ENCODE results near the gene BOD1L1.

BOD1L1 gene
- total RNA-seq, result 213 to 285 reads per million in 2 experiments

GRCh38 chr4:13627606-13628311 lies at the start of gene BOD1L1:
Gene BOD1L1, minus strand, starts transcription at chr4:13627725. Its CDS starts 138 bp downstream, at chr4:13627587.
- DNase-seq (ENCODE audit: low read depth), result peak; percentile 57

DNA sequence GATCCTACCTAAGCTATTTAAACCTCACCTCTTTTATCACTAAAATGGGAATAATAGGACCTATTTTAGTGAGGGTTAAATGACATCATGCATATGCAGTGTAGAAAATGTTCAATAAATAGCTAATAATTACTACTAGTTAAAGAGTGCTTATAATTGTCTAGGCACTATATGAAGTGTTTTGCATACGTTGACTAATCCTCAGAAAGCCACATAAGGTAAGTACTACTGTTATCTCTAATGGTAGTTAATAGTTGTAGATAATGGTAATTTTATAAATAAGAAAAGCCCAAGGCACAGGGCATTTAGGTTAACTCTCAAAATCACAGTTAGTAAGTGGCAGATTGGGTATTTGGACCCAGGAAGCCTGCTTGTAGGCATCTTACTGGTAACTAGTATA lies 47.4 kb upstream of the BOD1L1 start:
- DNase-seq (ENCODE audit: low read depth), result no peak

DNA sequence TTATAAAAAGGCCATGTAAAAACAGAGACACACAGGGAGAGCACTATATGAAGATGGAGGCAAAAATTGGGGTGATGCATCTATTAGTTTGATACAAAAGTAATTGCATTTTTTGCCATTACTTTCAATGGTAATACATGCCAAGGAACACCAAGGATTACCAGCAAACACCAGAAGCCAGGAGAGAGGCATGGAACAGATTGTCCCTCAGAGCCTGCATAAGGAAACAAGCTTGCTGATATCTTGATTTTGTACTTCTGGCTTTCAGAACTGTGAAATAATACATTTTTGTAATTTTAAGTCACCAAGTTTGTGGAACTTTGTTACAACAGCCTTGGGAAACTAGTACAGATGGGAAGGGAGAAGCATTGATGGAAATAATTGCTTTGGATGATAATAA lies 45.6 kb upstream of the BOD1L1 start:
- no peak for DNase-seq (ENCODE audit: low read depth)

DNA sequence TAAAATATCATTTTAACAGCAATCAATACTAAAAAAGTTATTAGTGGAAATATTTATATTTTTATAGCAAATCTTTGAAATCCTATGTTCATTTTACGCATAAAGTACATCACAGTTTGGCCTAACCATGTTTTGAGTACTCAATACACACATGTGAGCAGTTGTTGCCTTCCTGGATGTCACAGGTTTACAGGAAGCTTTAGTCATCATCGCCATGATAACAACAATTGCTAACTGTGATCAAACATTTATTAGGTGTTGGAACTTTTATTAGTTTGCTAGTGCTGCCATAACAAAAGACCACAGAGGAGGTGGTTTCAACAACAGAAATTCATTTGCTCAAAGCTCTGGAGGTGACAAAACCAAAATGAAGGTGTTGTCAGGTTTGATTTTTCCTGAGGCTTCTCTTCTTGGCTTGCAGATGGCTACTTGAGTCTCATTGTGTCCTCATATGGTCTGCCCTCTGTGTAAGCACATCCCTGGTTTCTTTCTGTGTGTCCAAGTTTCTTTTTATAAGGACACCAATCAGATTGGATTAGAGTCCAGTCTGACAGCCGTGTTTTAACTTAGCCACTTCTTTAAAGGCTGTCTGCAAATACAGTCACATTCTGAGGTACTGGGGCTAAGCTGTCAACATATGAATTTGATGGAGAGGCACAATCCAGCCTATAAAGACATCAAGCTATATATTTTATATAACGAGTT lies 43.1 kb upstream of the BOD1L1 start:
- DNase-seq (ENCODE audit: low read depth), result no peak

DNA sequence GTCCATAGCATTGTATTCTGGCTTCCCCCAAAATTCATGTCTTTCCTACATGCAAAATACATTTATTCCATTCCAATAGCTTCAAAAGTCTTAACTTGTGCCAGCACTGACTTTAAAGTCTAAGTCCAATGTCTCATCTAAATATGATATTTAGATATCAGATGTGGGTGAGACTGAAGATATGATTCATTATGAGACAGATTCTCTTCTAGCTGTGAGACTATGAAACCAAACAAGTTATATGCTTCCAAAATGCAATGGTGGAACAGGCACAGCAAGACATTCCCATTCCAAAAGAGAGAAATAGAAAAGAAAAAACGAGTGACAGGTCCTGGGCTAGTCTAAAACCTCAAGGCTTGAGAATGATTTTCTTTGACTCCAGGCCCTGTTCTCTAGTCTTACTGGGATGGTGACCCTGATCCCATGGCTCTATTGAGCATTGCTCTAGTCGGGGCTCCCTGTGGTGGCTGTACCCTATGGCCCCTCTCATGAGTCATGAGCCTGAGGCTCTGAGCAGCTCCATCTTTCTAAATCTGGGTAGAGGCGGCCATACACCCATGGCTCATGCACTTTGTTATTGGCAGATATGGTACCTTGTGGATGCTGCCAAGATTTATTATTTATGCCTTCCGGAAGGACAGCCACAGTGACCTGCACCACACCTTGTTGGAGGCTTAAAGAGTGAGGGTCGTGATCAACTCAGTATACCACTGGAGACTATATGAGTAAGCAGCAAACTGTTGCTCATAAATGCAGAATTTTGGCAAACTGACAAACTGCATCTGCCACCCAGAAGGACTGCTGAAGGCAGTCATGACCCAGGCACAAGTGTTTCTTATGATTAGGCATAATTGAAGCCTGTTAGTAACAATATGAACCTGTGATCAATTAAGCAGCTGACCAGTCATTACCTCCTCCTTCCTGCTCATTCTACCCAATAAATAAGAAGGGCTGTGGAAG lies 38.5 kb upstream of the BOD1L1 start:
- DNase-seq (ENCODE audit: low read depth), result no peak

GRCh38 chr4:13659341-13660070 lies 32.0 kb upstream of the BOD1L1 start:
- DNase-seq (ENCODE audit: low read depth), result no peak

GRCh38 chr4:13656569-13657405 lies 29.3 kb upstream of the BOD1L1 start:
- DNase-seq (ENCODE audit: low read depth), result peak; percentile 26

- DNase-seq (ENCODE audit: low read depth), result peak; percentile 55
Observed at GRCh38 chr4:13654162-13654797, 26.8 kb upstream of the BOD1L1 start.

- DNase-seq (ENCODE audit: low read depth), result no peak
Observed at GRCh38 chr4:13653766-13654161, 26.2 kb upstream of the BOD1L1 start.

- DNase-seq (ENCODE audit: low read depth), result no peak
Observed at GRCh38 chr4:13647031-13647430, 19.5 kb upstream of the BOD1L1 start.

DNA sequence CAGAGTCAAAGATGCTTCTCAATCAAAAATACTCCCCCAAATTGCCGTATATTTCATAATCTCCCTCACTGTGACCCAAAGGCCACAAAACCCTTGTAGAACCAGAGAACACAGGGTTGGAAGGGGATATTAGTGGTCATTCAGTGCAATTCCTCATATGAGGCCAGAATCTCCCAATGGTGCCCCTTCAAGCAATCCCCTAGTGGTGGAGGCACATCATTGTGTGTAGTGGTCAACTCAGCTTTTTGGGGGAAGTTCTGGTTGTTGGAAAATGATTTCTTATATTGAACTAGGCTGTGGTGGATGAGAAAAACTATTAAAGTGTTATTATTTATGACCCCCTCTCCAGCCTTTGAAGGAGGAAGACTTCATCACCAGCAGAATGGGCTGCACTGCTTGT lies 17.6 kb upstream of the BOD1L1 start:
- DNase-seq (ENCODE audit: low read depth), result no peak

DNA sequence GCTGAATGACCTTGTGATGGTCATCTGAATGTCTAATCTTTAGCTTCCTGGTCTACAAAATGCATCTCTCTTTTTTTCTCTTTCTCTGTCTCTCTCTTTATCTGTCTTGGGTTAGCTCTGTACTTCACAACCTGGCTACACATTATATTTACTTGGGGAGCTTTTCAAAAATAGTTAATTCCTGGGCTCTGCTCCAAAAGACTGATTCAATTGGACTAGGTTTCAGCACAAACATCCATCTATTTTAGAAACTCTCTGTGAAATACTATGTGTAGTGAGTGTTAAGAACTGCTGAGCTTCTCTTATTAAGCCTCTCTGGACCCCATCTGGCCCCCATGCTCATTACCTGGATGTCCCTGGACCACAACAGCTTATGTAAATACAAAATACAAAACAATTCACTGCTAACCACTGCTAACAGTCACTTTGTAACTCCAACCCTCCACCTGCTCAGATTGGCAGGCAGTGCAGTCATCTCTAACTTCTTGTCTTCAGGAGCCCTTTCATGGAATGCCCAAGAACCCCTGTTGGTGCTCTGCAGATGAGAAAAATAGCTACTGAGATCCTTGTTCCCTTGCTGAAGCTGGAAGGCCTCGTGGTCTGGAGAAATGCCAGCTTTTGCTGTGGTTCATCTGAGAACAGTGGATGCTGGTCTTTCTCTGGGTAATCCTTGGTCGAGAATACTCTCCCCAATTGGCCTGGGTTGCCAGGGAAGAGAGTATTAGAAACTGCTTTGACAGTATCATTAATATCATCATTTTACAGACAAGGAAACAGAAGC lies 14.8 kb upstream of the BOD1L1 start:
- no peak for DNase-seq (ENCODE audit: low read depth)

- DNase-seq (ENCODE audit: low read depth), result no peak
Observed at GRCh38 chr4:13641084-13641483, 13.6 kb upstream of the BOD1L1 start.

- no peak for DNase-seq (ENCODE audit: low read depth)
Observed at GRCh38 chr4:13640149-13640940, 12.8 kb upstream of the BOD1L1 start.

- DNase-seq (ENCODE audit: low read depth), result no peak
Observed at GRCh38 chr4:13635286-13635799, 7.8 kb upstream of the BOD1L1 start.

- DNase-seq (ENCODE audit: low read depth), result no peak
Observed at GRCh38 chr4:13633671-13634070, 6.1 kb upstream of the BOD1L1 start.

DNA sequence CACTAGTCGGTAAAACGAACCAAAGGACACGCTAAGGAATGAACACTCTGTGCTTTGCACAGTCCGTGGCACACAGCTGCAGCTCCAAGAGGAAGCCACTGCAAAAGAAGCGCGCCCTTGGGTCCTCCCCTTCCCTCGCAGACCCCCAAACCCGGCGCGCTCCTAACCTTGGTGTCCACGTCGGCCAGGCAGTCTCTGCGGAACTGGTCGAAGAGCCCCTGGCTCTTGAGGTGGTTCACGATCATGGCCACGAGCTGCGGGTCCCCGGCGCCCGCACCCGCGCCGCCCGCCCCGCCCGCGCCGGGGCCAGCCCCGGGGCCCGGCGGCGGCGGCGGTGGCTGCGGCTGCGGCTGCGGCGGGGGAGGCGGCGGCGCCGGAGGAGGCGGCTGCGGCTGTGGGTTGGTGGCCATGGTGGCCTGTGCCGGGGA lies 333 bp downstream of the BOD1L1 start:
- peak; percentile 16 for DNase-seq (ENCODE audit: low read depth)

DNA sequence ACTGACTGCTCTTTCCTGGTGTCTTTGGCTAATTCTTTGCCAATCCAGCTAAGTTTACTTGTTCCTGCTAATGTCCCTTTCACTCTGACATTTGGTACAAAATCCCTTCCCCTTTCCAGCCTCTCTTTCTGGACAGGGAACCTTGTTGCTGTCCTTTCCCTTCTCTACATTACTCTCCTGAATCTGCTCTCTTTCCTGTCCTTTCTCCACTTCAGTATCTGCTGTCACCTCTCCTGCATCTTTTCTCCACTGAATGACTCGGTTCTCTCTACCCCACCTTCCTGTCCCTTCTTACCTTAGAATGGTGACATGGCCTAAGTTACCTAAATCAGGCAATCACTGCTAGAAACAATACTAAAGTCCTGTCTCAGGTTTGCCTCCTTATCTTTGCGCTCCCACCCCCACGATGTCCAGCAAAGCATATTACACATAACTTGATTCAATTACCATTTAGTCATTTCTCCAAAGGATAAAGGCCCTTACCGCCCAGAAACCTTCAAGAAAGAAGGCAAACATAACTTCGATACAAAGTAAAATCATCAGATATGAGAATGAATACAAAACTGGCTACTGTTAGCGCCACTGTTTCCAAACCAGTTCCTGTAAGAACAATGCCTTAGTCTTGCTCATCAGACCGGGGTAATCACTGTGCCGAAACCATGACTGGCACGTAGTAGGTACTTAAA lies 890 bp downstream of the BOD1L1 start:
- DNase-seq (ENCODE audit: low read depth), result no peak
